CD14-positive monocyte (primary cell): ENCODE results near the gene ST7. TPM values are rescaled to one million over a fixed set of nuclear protein-coding genes. Genes with fewer than 3 reads are reported as not detected.

Experiments used
- DNase-seq, 3 donors: peaks; one replicate each; pipeline ENCODE4 v3.0.0-alpha.2; 2011 to 2022
- H2AFZ ChIP-seq: 2 replicates; pipeline ENCODE4 v1.6.0; 2012; ENCODE audit warnings: mild to moderate bottlenecking, low read depth, low read length, inconsistent platforms; ENCODE audit not compliant: insufficient read depth, poor library complexity, severe bottlenecking
- H3K27ac ChIP-seq, 2 donors: 1 replicate in 1 of 2; 2 replicates in 1 of 2; pipeline ENCODE4 v1.5.1; 2012 to 2013; ENCODE audit warnings: low read length in 2 of 2, control low read depth in 1 of 2, inconsistent platforms in 1 of 2, low read depth in 1 of 2, mild to moderate bottlenecking in 1 of 2
- H3K27me3 ChIP-seq, 2 donors: one replicate each; pipeline versions ENCODE4 v1.6.0 to v1.6.1; 2011 to 2013; ENCODE audit warnings: low read length in 2 of 2; ENCODE audit not compliant: control insufficient read depth in 2 of 2, insufficient read depth in 2 of 2
- H3K36me3 ChIP-seq, 2 donors: replicated peaks in 1 of 2; 1 replicate in 1 of 2; 2 replicates in 1 of 2; pipeline versions ENCODE4 v1.5.1 to v1.6.1; 2012 to 2013; ENCODE audit warnings: low read length in 2 of 2, control low read depth in 1 of 2, inconsistent platforms in 1 of 2, mild to moderate bottlenecking in 1 of 2; ENCODE audit not compliant: insufficient read depth in 2 of 2, control insufficient read depth in 1 of 2
- H3K4me1 ChIP-seq, 2 donors: 1 replicate in 1 of 2; 2 replicates in 1 of 2; pipeline versions ENCODE4 v1.5.1 to v1.6.1; 2012 to 2013; ENCODE audit warnings: low read length in 2 of 2, control low read depth in 1 of 2, inconsistent platforms in 1 of 2, mild to moderate bottlenecking in 1 of 2, moderate library complexity in 1 of 2; ENCODE audit not compliant: insufficient read depth in 2 of 2, control insufficient read depth in 1 of 2
- H3K4me2 ChIP-seq: replicated peaks from 2 replicates; pipeline ENCODE3; 2012; ENCODE audit warnings: low read length, moderate library complexity, mild to moderate bottlenecking; ENCODE audit not compliant: poor library complexity, severe bottlenecking; ENCODE audit errors: extremely low read depth
- H3K4me3 ChIP-seq, 3 experiments: fragments of 200-600 bp in 1 of 3; sonication (generic) in 1 of 3; replicated peaks in 1 of 3; 1 replicate in 2 of 3; 2 replicates in 1 of 3; pipeline ENCODE4 v1.5.1; 2011 to 2013; ENCODE audit warnings: low read length in 3 of 3, mild to moderate bottlenecking in 3 of 3, control low read depth in 2 of 3, low read depth in 2 of 3, inconsistent platforms in 1 of 3, moderate library complexity in 1 of 3
- H3K79me2 ChIP-seq: 2 replicates; pipeline ENCODE4 v1.6.0; 2012; ENCODE audit warnings: mild to moderate bottlenecking, control low read depth, inconsistent platforms, low read length, moderate library complexity; ENCODE audit not compliant: insufficient read depth
- H3K9ac ChIP-seq: 2 replicates; pipeline ENCODE4 v1.6.0; 2017; ENCODE audit warnings: low read length, mild to moderate bottlenecking; ENCODE audit not compliant: insufficient read depth, poor library complexity, severe bottlenecking
- H3K9me3 ChIP-seq, 2 donors: replicated peaks in 1 of 2; 1 replicate in 1 of 2; 2 replicates in 1 of 2; pipeline versions ENCODE4 v1.5.1 to v1.6.1; 2012 to 2013; ENCODE audit warnings: low read length in 2 of 2, control low read depth in 1 of 2; ENCODE audit not compliant: control insufficient read depth in 1 of 2, insufficient read depth in 1 of 2
- H4K20me1 ChIP-seq: 2 replicates; pipeline ENCODE4 v1.6.0; 2012; ENCODE audit warnings: mild to moderate bottlenecking, low read length, control low read depth, moderate library complexity; ENCODE audit not compliant: insufficient read depth
- H3K27ac Mint-ChIP-seq, 7 donors: one replicate each; pipeline ENCODE4 v1.8.0; 2020; ENCODE audit warnings: mild to moderate bottlenecking in 7 of 7, mixed read lengths in 7 of 7, moderate library complexity in 6 of 7, inconsistent platforms in 2 of 7
- H3K27me3 Mint-ChIP-seq, 3 donors: one replicate each; pipeline ENCODE4 v1.8.0; 2021 to 2022; ENCODE audit warnings: low read depth in 3 of 3, mild to moderate bottlenecking in 3 of 3, mixed read lengths in 3 of 3, moderate library complexity in 3 of 3, inconsistent platforms in 1 of 3
- H3K36me3 Mint-ChIP-seq, 2 donors: one replicate each; pipeline ENCODE4 v1.8.0; 2020; ENCODE audit warnings: mixed read lengths in 2 of 2, inconsistent platforms in 1 of 2, mild to moderate bottlenecking in 1 of 2
- H3K4me1 Mint-ChIP-seq: one replicate; pipeline ENCODE4 v1.8.0; 2020; ENCODE audit warnings: mild to moderate bottlenecking, mixed read lengths
- H3K4me3 Mint-ChIP-seq, 2 donors: one replicate each; pipeline ENCODE4 v1.8.0; 2020; ENCODE audit warnings: mild to moderate bottlenecking in 2 of 2, mixed read lengths in 2 of 2, moderate library complexity in 1 of 2
- H3K9me3 Mint-ChIP-seq, 7 donors: one replicate each; pipeline ENCODE4 v1.8.0; 2020 to 2022; ENCODE audit warnings: mixed read lengths in 7 of 7, mild to moderate bottlenecking in 6 of 7, moderate library complexity in 6 of 7, inconsistent platforms in 2 of 7
- WGBS: methylation state at CpG from one replicate; pipeline ENCODE4 v1.1.5; 2013; ENCODE audit warnings: missing lambda C conversion rate; ENCODE audit not compliant: insufficient coverage; 5-methylcytosine and 5-hydroxymethylcytosine counted together
- intact Hi-C, 2 donors: fragments of 100-400 bp; cut with micrococcal nuclease; formaldehyde crosslinking; loops; one replicate each; pipeline versions ENCODE4 v1.15.0 to v1.15.1; 2023
- polyA plus RNA-seq, 3 donors: library from polyadenylated mRNA; depleted of rRNA in 1 of 3; unstranded in 2 of 3; stranded (reverse) in 1 of 3; fragments of 300-500 nt in 2 of 3; fragments of >200 nt in 1 of 3; fragmentation: Illumina TruSeq in 2 of 3; gene quantifications; 1 replicate in 2 of 3; 2 replicates in 1 of 3; pipeline ENCODE4 v1.2.3, GENCODE V29; 2012 to 2021
- TF ChIP-seq, protein P1 (sequence below): fragments of 200-600 bp; IDR thresholded peaks from one replicate; pipeline ENCODE4 v1.8.0; 2022; ENCODE audit warnings: antibody characterized with exemption, mild to moderate bottlenecking

The ST7 gene
- polyA plus RNA-seq, 3 donors, result 3.6 to 5.5 (median 4.1) TPM

DNA sequence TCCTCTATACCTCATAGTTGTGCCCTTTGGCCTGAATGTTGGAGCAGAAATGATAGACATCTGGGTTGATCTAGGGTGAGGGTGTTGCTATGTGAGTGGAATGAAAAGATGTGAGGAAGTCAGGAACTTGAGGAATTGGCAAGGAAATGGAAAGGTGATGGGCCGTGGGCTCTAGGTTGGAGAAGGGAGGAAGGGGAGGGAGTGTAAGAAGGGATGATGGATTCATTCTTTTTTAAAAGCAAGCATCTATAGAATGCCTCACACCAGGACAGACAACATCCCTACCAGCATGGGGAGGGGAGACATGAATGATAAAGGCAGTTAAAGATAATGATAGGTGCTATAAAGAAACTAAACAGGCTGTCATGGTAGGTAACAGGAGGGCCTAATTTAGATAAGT lies 201.4 kb downstream of the ST7 start:
- no peaks in the 10 kb centered on the region for H3K36me3 Mint-ChIP-seq

DNA sequence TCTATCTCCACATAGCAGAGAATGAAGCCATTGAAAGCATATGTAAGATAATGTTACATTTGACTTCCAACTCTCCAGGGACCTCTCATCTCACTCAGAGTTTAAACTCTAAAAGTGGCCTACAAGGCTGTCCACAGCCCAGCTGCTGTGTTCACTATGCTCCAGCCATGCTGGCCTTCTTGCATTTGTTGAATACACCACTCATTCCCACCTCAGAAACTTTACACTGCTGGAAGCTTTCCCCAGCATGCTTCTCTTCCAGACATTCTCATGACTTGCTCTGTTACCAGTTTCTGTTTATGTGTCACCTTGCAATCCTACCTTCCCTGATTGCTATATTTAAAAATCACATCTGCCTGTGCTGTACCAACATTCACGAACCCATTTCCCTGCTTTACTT lies 202.4 kb downstream of the ST7 start:
- no peak overlapping the region for H3K27ac Mint-ChIP-seq
- Histone ChIP-seq H3K27me3 (no peaks in the 10 kb centered on the region), H3K9ac (no peak overlapping the region), H3K4me1 (peaks cover 10 to 15% of the 10 kb centered on the region in 2 donors), H3K27ac (no peak overlapping the region), H3K4me3 (no peak overlapping the region), H4K20me1 (no peaks in the 10 kb centered on the region), H3K4me2 (no peak overlapping the region), H2AFZ (no peak overlapping the region), H3K36me3 (no peaks in the 10 kb centered on the region), H3K79me2 (no peaks in the 10 kb centered on the region), H3K9me3 (no peaks in the 10 kb centered on the region)
- intact Hi-C loops, result no loop called here
- no peaks in the 10 kb centered on the region for H3K4me1 Mint-ChIP-seq
- H3K4me3 Mint-ChIP-seq, result no peak overlapping the region
- TF ChIP-seq, protein P1, sequence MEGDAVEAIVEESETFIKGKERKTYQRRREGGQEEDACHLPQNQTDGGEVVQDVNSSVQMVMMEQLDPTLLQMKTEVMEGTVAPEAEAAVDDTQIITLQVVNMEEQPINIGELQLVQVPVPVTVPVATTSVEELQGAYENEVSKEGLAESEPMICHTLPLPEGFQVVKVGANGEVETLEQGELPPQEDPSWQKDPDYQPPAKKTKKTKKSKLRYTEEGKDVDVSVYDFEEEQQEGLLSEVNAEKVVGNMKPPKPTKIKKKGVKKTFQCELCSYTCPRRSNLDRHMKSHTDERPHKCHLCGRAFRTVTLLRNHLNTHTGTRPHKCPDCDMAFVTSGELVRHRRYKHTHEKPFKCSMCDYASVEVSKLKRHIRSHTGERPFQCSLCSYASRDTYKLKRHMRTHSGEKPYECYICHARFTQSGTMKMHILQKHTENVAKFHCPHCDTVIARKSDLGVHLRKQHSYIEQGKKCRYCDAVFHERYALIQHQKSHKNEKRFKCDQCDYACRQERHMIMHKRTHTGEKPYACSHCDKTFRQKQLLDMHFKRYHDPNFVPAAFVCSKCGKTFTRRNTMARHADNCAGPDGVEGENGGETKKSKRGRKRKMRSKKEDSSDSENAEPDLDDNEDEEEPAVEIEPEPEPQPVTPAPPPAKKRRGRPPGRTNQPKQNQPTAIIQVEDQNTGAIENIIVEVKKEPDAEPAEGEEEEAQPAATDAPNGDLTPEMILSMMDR, result no peak
- WGBS, result no CpG with 5 or more reads among the region's 1 CpG
- H3K36me3 Mint-ChIP-seq, result no peaks in the 10 kb centered on the region
- H3K9me3 Mint-ChIP-seq, result no peaks in the 10 kb centered on the region
- H3K27me3 Mint-ChIP-seq, result no peaks in the 10 kb centered on the region
- DNase-seq, result no peak

More for the DNA sequence above, 201.4 kb downstream of the ST7 start:
- H3K9me3 Mint-ChIP-seq, result no peaks in the 10 kb centered on the region
- H3K4me1 Mint-ChIP-seq, result no peaks in the 10 kb centered on the region
- Histone ChIP-seq H3K79me2 (no peaks in the 10 kb centered on the region), H3K27ac (no peak overlapping the region), H3K36me3 (no peaks in the 10 kb centered on the region), H2AFZ (no peak overlapping the region), H3K9me3 (no peaks in the 10 kb centered on the region), H3K4me3 (no peak overlapping the region), H3K9ac (no peak overlapping the region), H3K4me2 (no peak overlapping the region), H3K27me3 (no peaks in the 10 kb centered on the region), H4K20me1 (no peaks in the 10 kb centered on the region), H3K4me1 (peaks cover 10 to 15% of the 10 kb centered on the region in 2 donors)
- no peak overlapping the region for H3K4me3 Mint-ChIP-seq
- no peaks in the 10 kb centered on the region for H3K27me3 Mint-ChIP-seq
- WGBS, result no CpG with 5 or more reads among the region's 1 CpG
- intact Hi-C loops, result no loop called here
- TF ChIP-seq, protein P1, result no peak
- no peak overlapping the region for H3K27ac Mint-ChIP-seq
- DNase-seq, result no peak
